Suprapubic skin (tissue), 4 donors: ENCODE results near the gene SLC11A2. TPM values are rescaled to one million over a fixed set of nuclear protein-coding genes. Genes with fewer than 3 reads are reported as not detected.

Experiments
- DNase-seq, 2 donors: peaks; one replicate each; pipeline ENCODE4 v3.0.0-alpha.2; 2019; ENCODE audit warnings: low spot score in 2 of 2
- H3K27ac ChIP-seq: fragments of 200-600 bp; sonication (generic); one replicate; pipeline ENCODE4 v1.5.1; 2019
- H3K27me3 ChIP-seq: fragments of 200-600 bp; sonication (generic); one replicate; pipeline ENCODE4 v1.5.1; 2019
- H3K36me3 ChIP-seq: fragments of 200-600 bp; sonication (generic); one replicate; pipeline ENCODE4 v1.5.1; 2019
- H3K4me1 ChIP-seq: fragments of 200-600 bp; sonication (generic); one replicate; pipeline ENCODE4 v1.5.1; 2019
- H3K4me3 ChIP-seq: fragments of 200-600 bp; sonication (generic); one replicate; pipeline ENCODE4 v1.5.1; 2019; ENCODE audit warnings: mild to moderate bottlenecking
- H3K9me3 ChIP-seq: fragments of 200-600 bp; sonication (generic); one replicate; pipeline ENCODE4 v1.5.1; 2019
- EP300 ChIP-seq: sonication (generic); formaldehyde crosslinking; IDR thresholded peaks from one replicate; pipeline ENCODE4 v1.6.1; 2017; ENCODE audit warnings: antibody characterized with exemption
- POLR2A ChIP-seq, 2 donors: fragments of 450-650 bp; IDR thresholded peaks; one replicate each; pipeline ENCODE4 v1.6.1; 2017; ENCODE audit warnings: antibody characterized with exemption in 2 of 2, mild to moderate bottlenecking in 2 of 2, moderate library complexity in 2 of 2
- POLR2AphosphoS5 ChIP-seq, 3 donors: sonication (generic); formaldehyde crosslinking; IDR thresholded peaks; one replicate each; pipeline ENCODE4 v1.6.1; 2017; ENCODE audit warnings: antibody characterized with exemption in 3 of 3
- WGBS: methylation state at CpG from one replicate; pipeline ENCODE4 v1.1.5; 2018; 5-methylcytosine and 5-hydroxymethylcytosine counted together
- total RNA-seq, 4 donors: library from RNA; depleted of rRNA; stranded (reverse); fragments of >200 nt; gene quantifications; one replicate each; pipeline ENCODE4 v1.1.0, GENCODE V29; 2016
- TF ChIP-seq, protein P1 (sequence below), 2 donors: fragments of 200-600 bp in 1 of 2; fragments of 450-650 bp in 1 of 2; sonication (generic) in 1 of 2; IDR thresholded peaks; one replicate each; pipeline ENCODE4 v1.5.1; 2016 to 2019; ENCODE audit warnings: antibody characterized with exemption in 2 of 2, mild to moderate bottlenecking in 1 of 2, moderate library complexity in 1 of 2

Gene SLC11A2
- total RNA-seq, 4 donors from 2014 or later, result 39.0 to 108 (median 60.2) TPM

DNA sequence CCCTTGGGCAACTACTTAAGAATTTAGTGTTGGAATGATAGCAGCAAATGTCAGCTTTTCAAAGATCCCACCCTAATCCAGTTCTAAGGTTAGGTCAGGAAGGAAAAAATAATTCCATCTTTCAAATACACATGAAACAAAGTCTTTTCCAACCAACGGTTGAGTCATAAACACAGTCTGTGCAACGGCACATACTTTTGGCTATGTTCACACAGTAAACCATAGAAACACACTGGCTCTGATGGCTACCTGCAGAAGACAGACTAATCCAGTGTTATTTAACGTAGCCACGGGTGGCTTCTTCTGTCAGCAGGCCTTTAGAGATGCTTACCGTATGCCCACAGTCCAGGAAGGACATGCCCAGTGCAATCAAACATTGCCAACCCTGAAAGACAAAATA is 38.1 kb downstream of the SLC11A2 start:
- H3K4me1 ChIP-seq, result peaks cover 36% of the 10 kb centered on the region
- H3K36me3 ChIP-seq, result peaks cover 44% of the 10 kb centered on the region
- no peak overlapping the region for H3K27ac ChIP-seq
- DNase-seq, result no peak
- H3K9me3 ChIP-seq, result no peaks in the 10 kb centered on the region
- H3K27me3 ChIP-seq, result no peaks in the 10 kb centered on the region
- no peak for TF ChIP-seq POLR2A (IDR thresholded peaks at IDR 0.05)
- TF ChIP-seq, protein P1, sequence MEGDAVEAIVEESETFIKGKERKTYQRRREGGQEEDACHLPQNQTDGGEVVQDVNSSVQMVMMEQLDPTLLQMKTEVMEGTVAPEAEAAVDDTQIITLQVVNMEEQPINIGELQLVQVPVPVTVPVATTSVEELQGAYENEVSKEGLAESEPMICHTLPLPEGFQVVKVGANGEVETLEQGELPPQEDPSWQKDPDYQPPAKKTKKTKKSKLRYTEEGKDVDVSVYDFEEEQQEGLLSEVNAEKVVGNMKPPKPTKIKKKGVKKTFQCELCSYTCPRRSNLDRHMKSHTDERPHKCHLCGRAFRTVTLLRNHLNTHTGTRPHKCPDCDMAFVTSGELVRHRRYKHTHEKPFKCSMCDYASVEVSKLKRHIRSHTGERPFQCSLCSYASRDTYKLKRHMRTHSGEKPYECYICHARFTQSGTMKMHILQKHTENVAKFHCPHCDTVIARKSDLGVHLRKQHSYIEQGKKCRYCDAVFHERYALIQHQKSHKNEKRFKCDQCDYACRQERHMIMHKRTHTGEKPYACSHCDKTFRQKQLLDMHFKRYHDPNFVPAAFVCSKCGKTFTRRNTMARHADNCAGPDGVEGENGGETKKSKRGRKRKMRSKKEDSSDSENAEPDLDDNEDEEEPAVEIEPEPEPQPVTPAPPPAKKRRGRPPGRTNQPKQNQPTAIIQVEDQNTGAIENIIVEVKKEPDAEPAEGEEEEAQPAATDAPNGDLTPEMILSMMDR (IDR thresholded peaks at IDR 0.05), result no peak
- no peak for TF ChIP-seq EP300
- TF ChIP-seq POLR2AphosphoS5 (IDR thresholded peaks at IDR 0.05), result no peak
- 71% methylated on average over 5 of the region's 5 CpGs for WGBS
- no peak overlapping the region for H3K4me3 ChIP-seq

DNA sequence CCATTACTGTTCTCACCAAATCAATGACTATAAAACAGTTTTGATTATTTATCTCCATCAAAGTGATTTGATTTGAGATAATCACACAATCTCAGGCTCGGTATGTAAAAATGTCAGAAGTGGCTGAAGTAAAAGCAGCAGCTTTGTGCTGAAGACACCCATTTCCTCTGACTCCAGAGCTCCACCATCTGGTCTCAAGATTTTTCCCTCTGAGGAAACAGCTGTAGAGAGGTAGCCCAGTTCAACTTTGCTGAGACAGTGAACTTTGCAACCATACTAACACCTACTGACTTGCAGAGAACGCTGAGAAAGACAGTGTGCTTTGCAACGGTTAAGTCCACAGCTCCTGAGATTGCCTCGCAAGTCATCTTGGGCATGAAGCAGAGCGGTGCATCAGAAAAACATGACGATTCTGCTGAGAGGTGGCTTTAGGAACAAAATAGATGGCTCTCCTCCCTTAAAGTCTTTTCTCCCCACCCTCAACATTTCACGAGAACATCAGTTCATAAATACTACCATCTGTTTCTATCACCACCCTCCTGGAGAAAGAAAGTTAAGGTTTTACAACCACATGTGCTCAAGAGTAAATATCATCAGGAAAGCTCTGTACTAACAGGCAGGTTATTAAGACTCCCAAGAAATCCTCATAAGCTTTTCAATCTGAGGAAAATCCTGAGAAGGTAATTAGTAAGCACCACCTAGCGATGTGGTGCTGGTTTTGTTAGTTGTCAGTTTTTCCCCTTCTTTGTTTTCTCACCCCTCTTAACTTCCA is 39.0 kb downstream of the SLC11A2 start:
- Histone ChIP-seq H3K9me3 (no peaks in the 10 kb centered on the region), H3K27me3 (no peaks in the 10 kb centered on the region), H3K36me3 (peaks cover 37% of the 10 kb centered on the region), H3K4me3 (no peak overlapping the region), H3K27ac (peak overlapping the region; percentile 84), H3K4me1 (peaks cover 36% of the 10 kb centered on the region)
- no peak for DNase-seq
- WGBS, result 36% methylated on average over 8 of the region's 8 CpGs
- TF ChIP-seq, protein P1 (IDR thresholded peaks at IDR 0.05), result peak in 1 of 2 donors; percentile 48
- TF ChIP-seq EP300, result no peak
- TF ChIP-seq POLR2A (IDR thresholded peaks at IDR 0.05), result no peak

DNA sequence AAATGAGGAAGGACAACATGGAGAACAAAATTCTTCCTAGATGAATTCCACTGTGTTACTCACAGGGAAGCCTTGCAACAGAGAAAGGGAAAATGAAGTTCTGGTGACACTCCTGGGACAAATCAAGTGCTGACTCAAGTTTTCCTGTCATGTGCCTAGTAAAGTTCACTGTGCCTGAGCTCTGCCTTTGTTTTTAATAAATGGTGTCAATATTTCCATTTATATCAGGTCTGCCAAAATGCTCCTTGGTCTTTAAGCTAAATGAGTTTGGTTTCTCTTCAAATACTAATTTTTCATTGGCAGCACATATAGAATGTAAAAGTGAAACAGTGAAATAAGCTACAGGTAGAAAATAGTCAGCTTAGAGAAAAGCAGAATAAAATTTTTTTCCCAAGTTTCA is 40.9 kb downstream of the SLC11A2 start:
- H3K27me3 ChIP-seq, result no peaks in the 10 kb centered on the region
- DNase-seq, result no peak

DNA sequence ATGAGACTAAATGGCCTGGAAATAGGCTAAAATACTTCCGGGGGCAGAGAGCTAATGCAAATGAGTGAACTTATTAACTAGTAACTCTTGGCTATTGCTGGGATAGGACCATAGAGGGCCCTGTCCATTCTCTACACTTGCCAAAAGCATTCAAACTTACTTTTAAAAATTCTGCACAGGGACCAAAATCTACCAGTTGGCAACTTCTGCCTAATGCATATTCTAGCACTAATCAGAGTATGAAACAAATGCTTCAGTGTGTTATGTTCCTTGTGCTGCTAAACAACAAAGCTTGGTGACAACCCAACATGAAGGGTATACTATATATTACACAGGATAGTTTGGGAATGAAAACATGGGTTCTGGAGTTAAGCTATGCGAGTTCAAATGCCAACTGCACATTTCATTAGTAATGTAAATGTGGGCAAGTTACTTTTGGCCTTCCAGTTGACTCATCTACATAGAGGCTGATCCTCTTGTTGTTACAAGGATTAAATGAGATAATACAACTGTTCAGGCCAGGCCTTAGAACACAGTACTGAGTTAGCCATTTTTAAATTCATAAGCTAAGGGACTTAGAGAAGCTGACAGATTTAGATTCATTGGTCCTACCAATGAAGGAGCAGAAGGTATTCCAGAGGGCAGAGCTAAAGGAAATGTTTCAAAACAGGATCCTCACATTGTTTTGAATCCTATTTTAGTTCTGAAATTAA is 41.4 kb downstream of the SLC11A2 start:
- Histone ChIP-seq H3K9me3 (no peaks in the 10 kb centered on the region), H3K4me3 (no peak overlapping the region), H3K4me1 (peaks cover 36% of the 10 kb centered on the region), H3K27me3 (no peaks in the 10 kb centered on the region), H3K27ac (peak overlapping the region; percentile 84), H3K36me3 (peaks cover 15% of the 10 kb centered on the region)
- WGBS, result 41% methylated on average over 2 of the region's 2 CpGs
- TF ChIP-seq POLR2A (IDR thresholded peaks at IDR 0.05) (no peak), EP300 (no peak), POLR2AphosphoS5 (IDR thresholded peaks at IDR 0.05) (no peak)
- TF ChIP-seq, protein P1 (IDR thresholded peaks at IDR 0.05), result no peak
- DNase-seq, result no peak

More for the DNA sequence above, 40.9 kb downstream of the SLC11A2 start:
- Histone ChIP-seq H3K4me3 (no peak overlapping the region), H3K4me1 (peaks cover 36% of the 10 kb centered on the region), H3K27ac (peak overlapping the region; percentile 84), H3K9me3 (no peaks in the 10 kb centered on the region), H3K36me3 (peaks cover 21% of the 10 kb centered on the region)
- TF ChIP-seq POLR2AphosphoS5 (IDR thresholded peaks at IDR 0.05) (peak in 2 of 3 donors; percentile 61 to 62), POLR2A (IDR thresholded peaks at IDR 0.05) (no peak), EP300 (no peak)
- TF ChIP-seq, protein P1 (IDR thresholded peaks at IDR 0.05), result no peak
